Dendritic cell treated with granulocyte-macrophage colony-stimulating factor and Interleukin-4, amounts not matched to agents 40 ng/mL and 50 ng/mL, for 4 days (primary cell): ENCODE data around the gene FKBP1B.

Experiments
- H3K27ac Mint-ChIP-seq: one replicate; pipeline ENCODE4 v1.8.0; 2022; ENCODE audit warnings: mild to moderate bottlenecking, mixed read lengths
- H3K27me3 Mint-ChIP-seq: one replicate; pipeline ENCODE4 v1.8.0; 2022; ENCODE audit warnings: mild to moderate bottlenecking, mixed read lengths
- H3K36me3 Mint-ChIP-seq: one replicate; pipeline ENCODE4 v1.8.0; 2022; ENCODE audit warnings: low read depth, mixed read lengths
- H3K4me1 Mint-ChIP-seq: one replicate; pipeline ENCODE4 v1.8.0; 2022; ENCODE audit warnings: low read depth, mixed read lengths
- H3K4me3 Mint-ChIP-seq: one replicate; pipeline ENCODE4 v1.8.0; 2022; ENCODE audit warnings: mild to moderate bottlenecking, moderate library complexity, mixed read lengths
- H3K9me3 Mint-ChIP-seq: one replicate; pipeline ENCODE4 v1.8.0; 2022; ENCODE audit warnings: mixed read lengths
- intact Hi-C: fragments of 100-400 bp; cut with micrococcal nuclease; formaldehyde crosslinking; loops from one replicate; pipeline ENCODE4 v1.15.0; 2022

FKBP1B gene

GRCh38 chr2:24110660-24111303 is 61.2 kb downstream of the FKBP1B start:
- intact Hi-C loops = no loop called here
- Mint-ChIP-seq H3K27me3 (no peaks in the 10 kb centered on the region), H3K4me1 (no peaks in the 10 kb centered on the region), H3K4me3 (no peak overlapping the region), H3K27ac (no peak overlapping the region), H3K9me3 (peaks cover 31% of the 10 kb centered on the region), H3K36me3 (peaks cover 17% of the 10 kb centered on the region)

- intact Hi-C loops = no loop called here
- Mint-ChIP-seq H3K36me3 (peaks cover 17% of the 10 kb centered on the region), H3K4me1 (no peaks in the 10 kb centered on the region), H3K4me3 (no peak overlapping the region), H3K9me3 (peaks cover 28% of the 10 kb centered on the region), H3K27me3 (no peaks in the 10 kb centered on the region), H3K27ac (no peak overlapping the region)
Measured at GRCh38 chr2:24111407-24111901, 61.9 kb downstream of the FKBP1B start.
